HL-60 (cell line): ENCODE results near the gene PEX26.
"Not testable (repeated sequence)": the region's sequence is repeated elsewhere in the genome, so short reads cannot be mapped to it uniquely, and the experiment has no call there.

Source experiments
- CTCF ChIP-seq: IDR thresholded peaks from one replicate; pipeline ENCODE4 v1.5.1; 2011; ENCODE audit warnings: low read length, control low read depth, inconsistent platforms; ENCODE audit not compliant: insufficient read depth
- GABPA ChIP-seq: IDR thresholded peaks from 2 replicates; pipeline ENCODE4 v1.6.1; 2012; ENCODE audit warnings: low read depth
- POLR2AphosphoS5 ChIP-seq: IDR thresholded peaks from 2 replicates; pipeline ENCODE4 v1.6.1; 2012; ENCODE audit warnings: low read depth
- REST ChIP-seq: IDR thresholded peaks from 2 replicates; pipeline ENCODE4 v1.6.1; 2012; ENCODE audit warnings: low read depth; ENCODE audit not compliant: insufficient replicate concordance

GRCh38 chr22:18123476-18124025, 45.8 kb downstream of the PEX26 start:
- TF ChIP-seq POLR2AphosphoS5, REST, CTCF, GABPA: not testable (repeated sequence)
